Loucy (cell line): ENCODE data around the gene PTPRN2.

Source experiments
- EZH2phosphoT487 ChIP-seq: fragments of 200-600 bp; IDR thresholded peaks from 2 replicates; pipeline ENCODE4 v1.6.1; 2018; ENCODE audit warnings: antibody characterized with exemption, mild to moderate bottlenecking, moderate library complexity, borderline replicate concordance
- TF ChIP-seq, protein P1 (sequence below): fragments of 200-600 bp; sonication (generic); conservative IDR thresholded peaks from 2 replicates; pipeline ENCODE4 v1.5.1; 2014; ENCODE audit warnings: mild to moderate bottlenecking, antibody characterized with exemption, low read length

DNA sequence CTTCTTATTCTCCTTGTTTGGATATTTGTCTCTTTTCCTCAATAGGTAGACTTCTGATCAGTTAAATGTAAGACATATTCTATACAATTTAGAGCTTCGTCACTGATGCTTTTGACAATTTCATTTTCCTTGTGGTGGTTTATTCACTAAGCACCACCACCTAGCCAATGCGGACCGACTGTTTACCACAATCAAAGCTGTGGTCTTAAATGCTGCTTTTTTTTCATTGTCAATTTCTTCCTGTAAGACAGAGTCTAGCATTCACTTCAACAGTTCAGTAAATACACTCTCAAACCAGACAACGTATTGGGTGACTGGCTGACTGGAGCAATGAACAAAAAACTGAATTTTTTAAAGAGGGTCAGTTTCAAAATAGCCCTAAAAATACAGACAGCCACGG lies 1011.8 kb downstream of the PTPRN2 start:
- no peak for TF ChIP-seq EZH2phosphoT487
- TF ChIP-seq, protein P1, sequence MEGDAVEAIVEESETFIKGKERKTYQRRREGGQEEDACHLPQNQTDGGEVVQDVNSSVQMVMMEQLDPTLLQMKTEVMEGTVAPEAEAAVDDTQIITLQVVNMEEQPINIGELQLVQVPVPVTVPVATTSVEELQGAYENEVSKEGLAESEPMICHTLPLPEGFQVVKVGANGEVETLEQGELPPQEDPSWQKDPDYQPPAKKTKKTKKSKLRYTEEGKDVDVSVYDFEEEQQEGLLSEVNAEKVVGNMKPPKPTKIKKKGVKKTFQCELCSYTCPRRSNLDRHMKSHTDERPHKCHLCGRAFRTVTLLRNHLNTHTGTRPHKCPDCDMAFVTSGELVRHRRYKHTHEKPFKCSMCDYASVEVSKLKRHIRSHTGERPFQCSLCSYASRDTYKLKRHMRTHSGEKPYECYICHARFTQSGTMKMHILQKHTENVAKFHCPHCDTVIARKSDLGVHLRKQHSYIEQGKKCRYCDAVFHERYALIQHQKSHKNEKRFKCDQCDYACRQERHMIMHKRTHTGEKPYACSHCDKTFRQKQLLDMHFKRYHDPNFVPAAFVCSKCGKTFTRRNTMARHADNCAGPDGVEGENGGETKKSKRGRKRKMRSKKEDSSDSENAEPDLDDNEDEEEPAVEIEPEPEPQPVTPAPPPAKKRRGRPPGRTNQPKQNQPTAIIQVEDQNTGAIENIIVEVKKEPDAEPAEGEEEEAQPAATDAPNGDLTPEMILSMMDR, result no peak
